ENCODE results near the gene PRSS37.

The PRSS37 gene

GRCh38 chr7:141788296-141788695 is 53.0 kb downstream of the PRSS37 start:
- no peak for DNase-seq (ENCODE audit: low read depth in 2 of 2)
